Measurements from ENCODE around the gene ANTXR2.

ANTXR2 gene

DNA sequence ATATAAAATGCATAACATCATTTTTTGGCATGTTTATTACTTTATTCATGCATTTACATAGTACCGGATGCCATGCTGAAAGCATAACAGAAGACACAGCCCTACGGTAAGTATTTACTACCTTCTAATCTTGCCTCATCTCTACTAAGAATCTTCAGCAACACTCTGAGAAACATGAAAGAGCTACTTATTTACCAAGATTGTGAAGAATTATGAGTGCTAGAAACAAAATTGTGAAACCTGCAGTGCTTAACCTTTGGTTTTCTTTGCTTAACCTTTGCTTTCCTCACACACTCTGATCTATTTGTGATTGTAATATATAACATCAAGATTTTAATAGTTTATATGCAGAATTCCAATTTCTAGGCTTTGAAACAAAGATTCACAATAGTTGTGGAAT is 7.4 kb downstream of the ANTXR2 start:
- no peak for FAIRE-seq

GRCh38 chr4:80062527-80062926 is 10.5 kb downstream of the ANTXR2 start:
- no peak for FAIRE-seq

GRCh38 chr4:80060804-80061203 is 12.2 kb downstream of the ANTXR2 start:
- FAIRE-seq = no peak

DNA sequence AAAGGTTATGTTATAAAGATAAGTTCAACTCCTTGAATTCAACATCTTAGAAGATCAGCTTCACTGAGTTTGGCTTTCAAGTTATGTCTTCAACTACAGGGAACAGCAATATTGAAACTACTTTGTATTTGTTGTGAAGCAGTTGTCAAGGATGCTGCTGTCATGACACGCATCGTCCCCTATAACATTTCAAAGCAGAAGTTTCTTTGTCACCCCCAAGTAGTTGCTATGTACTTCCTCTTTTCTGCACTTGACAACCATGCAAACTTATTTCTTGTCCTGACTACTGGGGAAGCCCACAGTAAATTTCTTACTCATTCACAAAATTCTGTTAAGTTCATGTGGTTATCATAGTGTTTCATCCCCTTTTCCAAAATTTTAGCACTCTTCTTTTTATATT is 14.3 kb downstream of the ANTXR2 start:
- no peak for FAIRE-seq

DNA sequence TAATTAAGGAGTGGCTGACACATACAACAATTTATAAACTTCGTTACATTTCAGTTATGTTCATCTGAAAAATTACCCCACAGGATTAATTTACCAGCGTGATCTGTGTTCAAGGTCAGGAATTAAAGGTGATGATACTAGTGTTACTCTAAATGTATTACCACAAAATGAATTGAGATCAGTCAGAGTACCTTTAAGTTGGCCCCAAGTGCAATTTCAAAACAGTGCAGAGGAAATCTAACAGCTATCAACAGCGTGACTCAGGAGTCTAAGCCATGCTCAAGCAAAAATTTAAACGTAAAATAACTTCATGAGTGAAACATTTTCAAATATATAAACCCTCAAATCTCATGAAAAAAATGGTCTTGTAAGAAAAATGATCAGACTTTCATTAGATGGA is 18.7 kb downstream of the ANTXR2 start:
- no peak for FAIRE-seq

- peak; percentile 34 for FAIRE-seq
These were observed 19.7 kb downstream of the ANTXR2 start for GRCh38 chr4:80053140-80053910.

DNA sequence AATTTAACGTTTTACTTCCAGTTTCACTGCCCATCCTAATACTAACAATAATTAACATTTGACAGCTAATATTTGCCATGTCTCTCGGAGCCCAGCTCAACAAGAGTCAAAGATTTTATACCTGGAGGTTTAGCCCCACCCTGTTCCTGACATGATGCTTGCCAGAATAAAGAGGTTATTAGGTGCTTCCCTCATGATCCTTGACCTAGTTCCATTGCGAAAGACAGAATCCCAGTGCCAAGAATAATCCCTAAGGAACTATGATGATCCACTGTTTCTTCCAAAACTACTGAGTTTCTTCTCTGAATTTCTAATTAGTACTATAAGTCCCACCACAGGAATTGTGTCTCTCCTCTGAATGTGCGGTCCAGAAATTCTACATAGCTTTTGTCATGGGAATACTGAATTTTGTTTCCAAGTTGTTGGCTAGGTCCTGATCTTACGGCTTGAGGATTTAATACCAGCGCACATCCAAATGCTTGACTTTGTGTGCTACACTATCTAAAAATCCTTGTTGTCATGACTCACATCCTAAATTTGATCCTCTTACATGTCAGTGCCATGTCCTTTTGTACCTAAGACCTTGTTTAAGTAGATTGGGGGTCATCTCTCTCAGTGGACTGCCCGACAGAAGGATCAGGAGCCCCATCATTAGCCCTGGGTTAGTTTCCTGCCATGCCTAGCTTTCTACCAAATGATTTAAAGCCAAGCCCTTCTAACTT is 23.1 kb downstream of the ANTXR2 start:
- FAIRE-seq = no peak

- no peak for FAIRE-seq
These were observed 23.6 kb downstream of the ANTXR2 start for GRCh38 chr4:80049402-80049801.

DNA sequence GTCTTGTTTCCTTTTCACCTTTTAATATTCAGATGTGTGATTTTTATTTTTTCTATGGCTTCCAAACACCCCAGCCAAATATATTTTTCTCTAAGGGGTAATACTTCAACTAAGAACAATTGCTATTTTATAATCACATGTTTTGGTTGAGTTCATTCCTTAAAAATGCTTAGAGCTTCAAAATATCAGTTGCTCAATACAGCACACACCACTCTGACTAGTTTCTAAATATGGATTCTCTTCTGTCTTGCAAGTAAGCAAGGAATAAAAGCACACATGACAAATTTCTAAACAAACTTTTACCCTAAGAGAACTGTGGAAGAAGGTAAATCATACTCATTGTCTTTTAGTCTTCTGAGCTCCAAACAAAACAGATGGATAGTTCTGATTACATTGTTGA is 27.2 kb downstream of the ANTXR2 start:
- FAIRE-seq = no peak

DNA sequence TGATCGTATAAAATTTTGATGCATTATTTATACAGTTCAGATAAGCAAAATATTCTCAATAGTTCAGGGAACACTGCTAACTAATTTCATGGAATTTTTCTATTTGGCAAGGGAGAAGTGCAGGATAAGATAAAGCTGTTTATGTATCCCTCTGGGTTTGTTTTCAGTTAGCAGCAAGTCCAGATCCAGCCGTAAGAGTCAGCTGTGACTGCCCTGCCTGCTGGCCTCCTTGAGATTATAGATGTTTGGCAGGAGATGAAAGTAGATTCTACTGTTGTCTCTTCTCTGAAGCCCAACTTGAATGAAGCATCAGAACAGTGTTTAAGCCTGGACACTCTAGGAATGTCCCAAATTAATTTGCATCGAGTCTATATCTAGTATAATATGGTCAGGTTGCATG is 29.5 kb downstream of the ANTXR2 start:
- FAIRE-seq = no peak

DNA sequence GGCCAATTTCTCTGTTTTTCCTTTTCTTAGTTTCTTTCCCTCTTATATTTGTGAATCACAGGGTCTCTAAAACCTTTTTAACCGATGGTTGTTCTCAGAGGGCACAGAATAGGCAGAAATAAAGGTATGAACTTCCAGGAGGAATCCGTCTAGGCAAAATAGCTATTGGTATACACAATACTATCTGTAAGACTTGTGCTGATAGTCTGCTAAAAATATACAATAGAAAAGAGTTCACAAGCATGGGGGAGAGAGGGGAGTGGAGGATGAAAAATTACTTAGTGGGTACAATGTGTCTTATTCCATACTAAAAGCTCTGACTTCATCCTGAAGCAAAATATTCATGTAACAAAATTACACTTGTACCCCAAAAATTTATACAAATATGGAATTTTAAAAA is 30.2 kb downstream of the ANTXR2 start:
- FAIRE-seq = no peak

DNA sequence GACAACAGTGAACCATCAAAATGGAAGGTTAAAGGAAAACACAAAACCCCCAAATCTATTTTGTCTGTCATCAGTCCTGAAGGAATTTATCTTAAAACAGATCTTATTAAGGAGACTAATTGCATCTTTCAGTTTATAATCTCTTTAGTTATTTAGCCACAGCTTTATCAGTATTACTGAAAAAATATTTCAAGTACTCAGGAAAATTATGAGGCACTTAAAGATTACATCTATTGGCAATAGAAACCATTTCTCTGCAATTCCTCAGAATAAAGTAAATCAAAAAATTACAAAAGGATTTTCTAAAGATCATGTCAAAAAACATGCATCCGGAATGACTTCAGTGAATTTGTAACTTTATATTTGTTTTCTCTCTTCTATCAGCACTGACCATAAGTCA is 35.2 kb downstream of the ANTXR2 start:
- peak; percentile 48 for FAIRE-seq

DNA sequence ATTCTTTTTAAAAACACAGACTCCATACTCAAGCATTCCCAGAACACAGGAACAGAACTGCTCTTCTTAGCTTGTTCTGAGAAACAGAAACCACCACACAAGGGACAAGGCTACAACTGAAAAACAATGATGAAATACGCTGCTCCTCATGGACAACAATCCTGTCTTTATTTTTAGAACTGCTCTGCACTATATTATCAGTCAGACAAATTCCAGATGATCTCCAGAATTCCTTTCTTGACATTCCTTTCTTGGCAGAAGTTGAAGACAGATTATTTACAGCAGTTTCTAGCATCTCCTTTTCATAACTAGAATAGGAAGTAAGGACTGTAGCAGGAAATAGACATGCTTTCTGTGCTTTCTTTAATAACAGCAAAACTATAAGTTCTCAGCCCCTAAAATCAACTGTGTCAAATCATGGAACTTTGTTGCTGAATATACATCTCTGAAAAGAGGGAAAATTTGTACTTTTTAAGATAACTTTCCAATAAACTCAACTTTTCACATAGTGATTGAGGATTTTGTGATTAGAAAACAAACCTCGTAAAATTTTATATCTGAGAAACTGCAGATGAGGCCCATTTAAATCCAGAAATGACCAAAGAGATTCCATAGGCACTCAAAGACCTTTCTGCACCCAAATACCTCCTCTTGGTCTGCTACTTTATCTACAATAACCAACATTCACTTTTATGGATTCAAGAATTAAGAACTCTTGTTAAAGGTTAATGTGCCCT is 35.9 kb downstream of the ANTXR2 start:
- no peak for FAIRE-seq

DNA sequence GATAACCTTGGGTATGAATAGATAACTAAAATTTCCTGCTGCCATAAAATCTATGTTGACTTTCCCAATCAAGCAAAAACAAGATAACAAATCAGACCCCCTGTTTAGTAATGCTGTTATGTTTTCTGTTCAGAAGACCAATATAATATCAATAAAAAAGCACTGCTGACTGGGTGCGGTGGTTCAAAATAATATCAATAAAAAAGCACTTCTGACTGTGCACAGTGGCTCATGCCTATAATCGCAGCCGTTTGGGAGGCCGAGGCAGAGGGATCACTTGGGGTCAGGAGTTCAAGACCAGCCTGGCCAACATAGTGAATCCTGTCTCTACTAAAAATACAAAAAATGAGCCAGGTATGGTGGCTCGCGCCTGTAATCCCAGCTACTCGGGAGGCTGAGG is 36.7 kb downstream of the ANTXR2 start:
- FAIRE-seq = no peak

DNA sequence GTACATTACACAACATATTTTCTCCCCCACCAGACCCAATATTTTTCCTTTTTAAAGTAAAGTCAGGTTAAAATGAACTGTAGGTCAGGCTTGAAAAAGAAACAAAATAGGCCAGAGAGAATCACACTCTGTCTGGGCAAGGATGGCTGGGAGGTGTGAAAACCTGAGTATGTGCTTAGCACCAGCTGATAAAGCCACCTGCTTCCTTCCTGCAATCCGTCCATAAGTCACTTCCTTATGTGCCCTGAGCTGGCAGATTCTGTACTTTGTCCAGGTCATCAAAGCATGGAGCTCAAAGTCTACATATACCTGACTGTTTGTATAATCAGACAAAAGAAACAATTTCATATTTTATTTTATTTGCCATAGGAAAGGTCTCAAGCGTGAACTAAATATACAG is 37.7 kb downstream of the ANTXR2 start:
- FAIRE-seq = no peak

DNA sequence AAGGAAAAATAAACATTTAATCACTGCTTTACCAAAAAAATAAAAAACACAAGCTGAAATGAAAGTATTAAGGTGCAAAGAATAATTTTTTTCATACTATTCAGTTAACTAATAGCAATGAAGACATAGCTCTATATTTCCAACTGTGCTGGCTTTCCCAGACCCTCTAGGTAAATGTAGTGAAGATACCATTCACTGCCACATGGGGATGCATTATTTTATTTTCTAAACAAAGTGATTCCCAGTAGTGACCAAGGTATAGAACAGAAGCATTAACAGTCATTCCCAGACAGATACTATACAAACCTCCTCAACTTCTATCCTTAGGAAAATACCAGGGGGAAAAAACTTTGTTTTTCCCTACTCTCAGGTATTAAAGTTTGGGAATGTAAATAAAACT is 39.4 kb downstream of the ANTXR2 start:
- peak; percentile 72 for FAIRE-seq

DNA sequence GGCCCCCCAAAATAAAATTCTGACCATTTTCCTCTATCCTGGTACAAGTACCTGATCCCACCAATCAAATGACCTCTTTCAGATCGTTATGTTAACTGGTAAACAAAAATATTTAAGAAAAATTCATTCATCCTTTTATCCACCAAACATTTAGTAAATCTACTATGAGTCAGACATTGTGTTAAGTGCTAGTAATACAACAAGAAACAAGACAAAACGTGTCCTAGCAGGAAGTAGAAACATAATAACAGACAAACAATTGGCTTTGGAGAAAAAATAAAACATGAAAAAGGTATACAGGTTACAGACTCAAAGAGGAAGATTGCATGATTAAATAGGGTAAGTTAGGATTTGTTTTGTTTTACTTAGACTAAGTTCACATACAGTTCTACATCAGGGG is 43.7 kb downstream of the ANTXR2 start:
- FAIRE-seq = no peak

- FAIRE-seq = no peak
These were observed 45.4 kb downstream of the ANTXR2 start for GRCh38 chr4:80027611-80028010.

GRCh38 chr4:80026100-80026499 is 46.9 kb downstream of the ANTXR2 start:
- FAIRE-seq = no peak

- no peak for FAIRE-seq
These were observed 48.7 kb downstream of the ANTXR2 start for GRCh38 chr4:80024335-80024734.

DNA sequence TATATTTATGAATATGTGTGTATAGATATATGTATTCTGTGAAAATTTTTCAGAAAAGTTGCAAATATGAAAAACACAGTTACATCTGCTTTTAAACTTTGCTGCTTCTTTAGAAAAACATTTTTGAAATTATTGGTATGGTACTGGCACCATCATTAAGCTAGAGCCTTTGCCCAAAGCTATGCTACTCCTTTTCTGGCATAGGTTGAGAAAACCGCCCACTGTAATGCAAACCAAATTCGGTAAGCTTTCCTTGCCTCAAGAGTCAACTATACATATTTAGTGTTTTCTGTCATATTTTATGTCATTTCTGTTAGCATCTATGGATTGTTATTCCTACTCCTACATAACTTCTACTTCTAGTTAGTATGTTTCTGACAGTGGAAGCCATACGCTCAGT is 50.7 kb downstream of the ANTXR2 start:
- FAIRE-seq = no peak

DNA sequence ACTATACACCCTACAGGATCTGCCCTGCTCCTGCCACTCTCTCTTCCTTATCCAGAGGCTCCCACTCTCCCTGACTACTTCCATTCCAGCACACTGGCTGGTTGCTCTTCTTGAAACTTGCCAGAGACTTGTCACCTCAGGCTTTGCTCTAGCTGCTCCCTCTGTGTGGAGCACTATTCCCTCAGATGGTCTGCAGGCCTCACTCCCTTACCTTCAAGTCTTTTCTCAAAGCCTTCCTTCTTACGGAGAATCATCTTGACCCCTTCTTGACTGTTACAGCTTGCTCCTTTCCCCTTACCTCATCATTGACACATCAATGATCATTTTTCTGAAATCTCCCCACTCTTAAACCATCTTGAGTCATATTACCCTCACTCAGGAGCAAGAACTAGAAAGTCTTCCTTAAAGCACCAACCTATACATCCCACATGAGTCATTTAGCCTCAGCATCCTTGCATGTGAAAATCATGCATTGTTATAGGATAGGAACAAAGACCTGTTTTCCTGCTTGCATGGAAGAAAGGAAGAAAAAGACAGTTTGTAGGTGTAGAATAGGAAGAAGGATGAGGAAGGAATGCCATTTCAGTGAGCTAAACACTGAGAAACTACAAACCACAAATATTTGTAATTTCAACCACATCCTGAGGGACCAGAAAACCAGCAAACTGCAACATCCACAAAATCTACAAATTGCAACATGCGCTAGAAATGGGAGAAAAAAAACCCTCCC is 55.7 kb downstream of the ANTXR2 start:
- no peak for FAIRE-seq

GRCh38 chr4:80016506-80016905 is 56.5 kb downstream of the ANTXR2 start:
- FAIRE-seq = no peak

All from G401.6 (cell line).